HG02943 (cell line): ENCODE data around the gene TBX10.

Source experiments
- ATAC-seq: cut with Tn5 transposase; IDR thresholded peaks from one replicate; pipeline ENCODE4 v1.9.1; 2021; ENCODE audit warnings: mild to moderate bottlenecking, low read depth, moderate library complexity; ENCODE audit not compliant: unreplicated experiment

TBX10 gene

DNA sequence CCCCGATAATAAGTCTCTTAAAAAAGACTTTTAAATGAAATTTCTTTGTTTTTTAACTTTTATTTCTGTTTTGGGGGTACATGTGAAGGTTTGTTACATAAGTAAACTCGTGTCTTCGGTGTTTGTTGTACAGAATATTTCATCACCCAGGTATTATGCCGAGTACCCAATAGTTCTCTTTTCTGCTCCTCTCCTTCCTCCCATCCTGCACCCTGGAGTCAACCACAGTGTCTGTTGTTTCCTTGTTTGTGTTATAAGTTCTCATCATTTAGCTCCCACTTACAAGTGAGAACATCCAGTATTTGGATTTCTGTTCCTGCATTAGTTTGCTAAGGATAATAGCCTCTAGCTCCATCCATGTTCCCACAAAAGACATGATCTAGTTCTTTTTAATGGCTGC, 57.6 kb downstream of the TBX10 start:
- no peak for ATAC-seq

GRCh38 chr11:67581469-67581868, 58.1 kb downstream of the TBX10 start:
- ATAC-seq: no peak
